NB4 (cell line): Measurements from ENCODE around the gene PGAP1.

Source experiments
- CTCF ChIP-seq: IDR thresholded peaks from one replicate; pipeline ENCODE4 v1.5.1; 2012; ENCODE audit warnings: low read depth, low read length
- MAX ChIP-seq: IDR thresholded peaks from 2 replicates; pipeline ENCODE4 v1.6.1; 2011; ENCODE audit warnings: low read depth, low read length
- POLR2A ChIP-seq: IDR thresholded peaks from 2 replicates; pipeline ENCODE4 v1.6.1; 2011; ENCODE audit warnings: mild to moderate bottlenecking; ENCODE audit not compliant: insufficient read length; ENCODE audit errors: extremely low read depth

- no peak for TF ChIP-seq CTCF
- no peak for TF ChIP-seq POLR2A
- TF ChIP-seq MAX, result no peak
Measured at GRCh38 chr2:196962325-196962724, 35.8 kb upstream of the PGAP1 start.
